OCI-M1 (cell line): ENCODE data around the gene RHOT2.

ENCODE experiments used
- DNase-seq: peaks from one replicate; lab custom pipeline; 2025; lab: John Stamatoyannopoulos, UW

Gene RHOT2

GRCh38 chr16:632486-633335 is 35.2 kb upstream of the RHOT2 start:
- DNase-seq: no peak

GRCh38 chr16:633336-634050 is 34.4 kb upstream of the RHOT2 start:
- DNase-seq: no peak

GRCh38 chr16:634051-634670 is 33.8 kb upstream of the RHOT2 start:
- DNase-seq: no peak

- no peak for DNase-seq
Measured at GRCh38 chr16:634996-635395, 32.9 kb upstream of the RHOT2 start.

- no peak for DNase-seq
Measured at GRCh38 chr16:635573-636205, 32.2 kb upstream of the RHOT2 start.

GRCh38 chr16:636206-637080 is 31.5 kb upstream of the RHOT2 start, which contains the start of gene METTL26:
Gene METTL26, minus strand, starts transcription at chr16:636305. Its CDS starts 15 bp downstream, at chr16:636290.
- DNase-seq: peak; percentile 97

GRCh38 chr16:637081-638018 is 30.6 kb upstream of the RHOT2 start:
- DNase-seq: peak; percentile 62

GRCh38 chr16:638034-638543 is 29.8 kb upstream of the RHOT2 start:
- no peak for DNase-seq

GRCh38 chr16:638836-639235 is 29.1 kb upstream of the RHOT2 start:
- DNase-seq: no peak

- DNase-seq: no peak
Measured at GRCh38 chr16:640614-641013, 27.3 kb upstream of the RHOT2 start.

- peak; percentile 90 for DNase-seq
Measured at GRCh38 chr16:641326-642188, 26.4 kb upstream of the RHOT2 start, which contains the start of gene MCRIP2. Gene MCRIP2, plus strand, starts transcription at chr16:641828. Its CDS starts 164 bp downstream, at chr16:641992.

- peak; percentile 88 for DNase-seq
Measured at GRCh38 chr16:642189-643049, 25.5 kb upstream of the RHOT2 start.

GRCh38 chr16:643050-643368 is 24.9 kb upstream of the RHOT2 start:
- no peak for DNase-seq

- no peak for DNase-seq
Measured at GRCh38 chr16:644556-644955, 23.4 kb upstream of the RHOT2 start.

GRCh38 chr16:645852-646678 is 21.9 kb upstream of the RHOT2 start:
- DNase-seq: no peak

GRCh38 chr16:646679-647172 is 21.2 kb upstream of the RHOT2 start:
- no peak for DNase-seq
